ENCODE measurements around the gene DQX1. TPM values are rescaled to one million over a fixed set of nuclear protein-coding genes. Genes with fewer than 3 reads are reported as not detected.

The DQX1 gene
- total and polyA plus RNA-seq, 4 donors, result 0.05 to 1.0 (median 0.08) TPM; not detected in 1

- TF ChIP-seq NR2F2 (IDR thresholded peaks at IDR 0.05) (no peak), FOXA1 (IDR thresholded peaks at IDR 0.05) (no peak), CTCF (IDR thresholded peaks at IDR 0.05; ENCODE audit: low read depth, low read length, missing input control) (no peak), YY1 (IDR thresholded peaks at IDR 0.05) (no peak), TAF1 (conservative IDR thresholded peaks at IDR 0.05) (no peak), SP1 (IDR thresholded peaks at IDR 0.05) (no peak)
- no peaks in the 10 kb centered on the region for H3K27me3 ChIP-seq (ENCODE audit: control insufficient read depth in 4 of 4, insufficient read depth in 4 of 4, low read length in 3 of 4)
- WGBS, result 93% methylated on average over 9 of the region's 9 CpGs
- no peaks in the 10 kb centered on the region for H3K9me3 ChIP-seq (ENCODE audit: control insufficient read depth in 4 of 4, low read length in 3 of 4)
- peaks cover 10 to 16% (median 14%) of the 10 kb centered on the region in 4 donors for H3K36me3 ChIP-seq (ENCODE audit: control insufficient read depth in 4 of 4, insufficient read depth in 3 of 4, low read depth in 1 of 4, low read length in 3 of 4)
- peak overlapping the region in 1 of 3 donors; percentile 25 for H3K4me3 ChIP-seq (ENCODE audit: low read depth in 1 of 3, low read length in 3 of 3)
- H3K9ac ChIP-seq (ENCODE audit: low read depth in 1 of 2, low read length in 2 of 2), result no peak overlapping the region
- peak overlapping the region; percentile 22 to 50 for H3K27ac ChIP-seq (ENCODE audit: low read depth in 1 of 2, low read length in 2 of 2)
- no peak for DNase-seq (ENCODE audit: low spot score)
- H3K4me1 ChIP-seq (ENCODE audit: control insufficient read depth in 4 of 4, insufficient read depth in 4 of 4, low read length in 3 of 4), result peaks cover 39 to 73% (median 65%) of the 10 kb centered on the region in 4 donors
Measured at GRCh38 chr2:74489906-74490305, 36.1 kb downstream of the DQX1 start.

GRCh38 chr2:74488643-74489481, 37.2 kb downstream of the DQX1 start:
- Histone ChIP-seq H3K4me1 (ENCODE audit: control insufficient read depth in 4 of 4, insufficient read depth in 4 of 4, low read length in 3 of 4) (peaks cover 39 to 72% (median 67%) of the 10 kb centered on the region in 4 donors), H3K4me3 (ENCODE audit: low read depth in 1 of 3, low read length in 3 of 3) (peak overlapping the region in 2 of 3 donors; percentile 9 to 25), H3K9ac (ENCODE audit: low read depth in 1 of 2, low read length in 2 of 2) (no peak overlapping the region), H3K36me3 (ENCODE audit: control insufficient read depth in 4 of 4, insufficient read depth in 3 of 4, low read depth in 1 of 4, low read length in 3 of 4) (peaks cover 9 to 16% (median 12%) of the 10 kb centered on the region in 4 donors), H3K27ac (ENCODE audit: low read depth in 1 of 2, low read length in 2 of 2) (peak overlapping the region; percentile 38 to 50), H3K9me3 (ENCODE audit: control insufficient read depth in 4 of 4, low read length in 3 of 4) (no peaks in the 10 kb centered on the region), H3K27me3 (ENCODE audit: control insufficient read depth in 4 of 4, insufficient read depth in 4 of 4, low read length in 3 of 4) (no peaks in the 10 kb centered on the region)
- peak; percentile 86 for TF ChIP-seq SP1 (IDR thresholded peaks at IDR 0.05)
- TF ChIP-seq HNF4G (IDR thresholded peaks at IDR 0.05), result peak; percentile 78
- TF ChIP-seq ATF3 (IDR thresholded peaks at IDR 0.05), result peak; percentile 45
- peak; percentile 66 for TF ChIP-seq YY1 (IDR thresholded peaks at IDR 0.05)
- TF ChIP-seq JUND (IDR thresholded peaks at IDR 0.05), result peak in 1 of 2 donors; percentile 88
- peak; percentile 51 for TF ChIP-seq MAX (IDR thresholded peaks at IDR 0.05)
- TF ChIP-seq REST (IDR thresholded peaks at IDR 0.05), result no peak
- peak; percentile 91 to 96 for TF ChIP-seq RXRA (IDR thresholded peaks at IDR 0.05)
- TF ChIP-seq ZBTB33 (IDR thresholded peaks at IDR 0.05), result peak; percentile 75
- no peak for TF ChIP-seq EGR1 (IDR thresholded peaks at IDR 0.05; ENCODE audit: low read depth in 2 of 2)
- peak; percentile 25 for TF ChIP-seq FOXA2 (IDR thresholded peaks at IDR 0.05)
- TF ChIP-seq RAD21 (IDR thresholded peaks at IDR 0.05), result peak; percentile 46 to 51
- peak; percentile 13 for TF ChIP-seq CTCF (IDR thresholded peaks at IDR 0.05; ENCODE audit: low read depth, low read length, missing input control)
- no peak for TF ChIP-seq FOXA1 (IDR thresholded peaks at IDR 0.05)
- TF ChIP-seq NR2F2 (IDR thresholded peaks at IDR 0.05), result peak; percentile 58
- peak in 1 of 2 donors; percentile 70 for TF ChIP-seq GABPA (IDR thresholded peaks at IDR 0.05 in 1 of 2, conservative IDR thresholded peaks at IDR 0.05 in 1 of 2)
- TF ChIP-seq TAF1 (conservative IDR thresholded peaks at IDR 0.05), result no peak
- peak; percentile 91 to 95 for TF ChIP-seq HNF4A (conservative IDR thresholded peaks at IDR 0.05)
- DNase-seq (ENCODE audit: low spot score), result no peak
- WGBS, result 45% methylated on average over 9 of the region's 9 CpGs

Measured in liver (tissue), 9 donors.